Subcutaneous adipose tissue (tissue), 4 donors: ENCODE data around the gene PTPRD. TPM values are rescaled to one million over a fixed set of nuclear protein-coding genes. Genes with fewer than 3 reads are reported as not detected.

ENCODE experiments used
- CTCF ChIP-seq: fragments of 450-650 bp; IDR thresholded peaks from one replicate; pipeline ENCODE4 v1.5.1; 2016; ENCODE audit warnings: low read depth, mild to moderate bottlenecking, control low read depth, antibody characterized with exemption, moderate library complexity
- total RNA-seq, 4 donors: library from RNA; depleted of rRNA; stranded (reverse); fragments of >200 nt; gene quantifications; one replicate each; pipeline ENCODE4 v1.1.0, GENCODE V29; 2016

Gene PTPRD
- total RNA-seq, 4 donors from 2014 or later, result 5.1 to 17.3 (median 12.1) TPM

GRCh38 chr9:9054354-9054992, 1558.3 kb downstream of the PTPRD start:
- no peak for TF ChIP-seq CTCF

- no peak for TF ChIP-seq CTCF
Measured at GRCh38 chr9:9045572-9045971, 1567.2 kb downstream of the PTPRD start.

- no peak for TF ChIP-seq CTCF
Measured at GRCh38 chr9:9045072-9045471, 1567.7 kb downstream of the PTPRD start.

GRCh38 chr9:9041756-9042155, 1571.0 kb downstream of the PTPRD start:
- no peak for TF ChIP-seq CTCF

GRCh38 chr9:9033022-9033421, 1579.8 kb downstream of the PTPRD start:
- TF ChIP-seq CTCF, result no peak

DNA sequence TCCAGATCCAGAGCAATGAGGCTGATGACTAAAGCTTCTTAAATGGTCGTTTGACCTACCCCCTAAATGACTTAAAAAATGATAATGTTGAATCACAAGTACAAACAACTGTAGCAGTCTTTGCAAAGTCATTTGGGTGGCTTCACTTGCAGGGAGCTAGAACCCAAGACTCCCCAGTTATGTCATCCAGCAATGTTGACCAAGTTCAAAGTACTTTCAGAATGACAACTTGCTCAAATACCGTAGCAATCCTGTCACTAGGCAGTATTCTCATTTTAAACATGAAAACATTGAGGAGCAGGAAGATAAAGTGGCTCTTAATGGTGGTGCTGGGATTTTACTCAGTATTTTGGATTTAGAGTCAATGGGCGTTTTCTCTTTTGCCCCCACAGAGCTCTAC, 1596.2 kb downstream of the PTPRD start:
- no peak for TF ChIP-seq CTCF

DNA sequence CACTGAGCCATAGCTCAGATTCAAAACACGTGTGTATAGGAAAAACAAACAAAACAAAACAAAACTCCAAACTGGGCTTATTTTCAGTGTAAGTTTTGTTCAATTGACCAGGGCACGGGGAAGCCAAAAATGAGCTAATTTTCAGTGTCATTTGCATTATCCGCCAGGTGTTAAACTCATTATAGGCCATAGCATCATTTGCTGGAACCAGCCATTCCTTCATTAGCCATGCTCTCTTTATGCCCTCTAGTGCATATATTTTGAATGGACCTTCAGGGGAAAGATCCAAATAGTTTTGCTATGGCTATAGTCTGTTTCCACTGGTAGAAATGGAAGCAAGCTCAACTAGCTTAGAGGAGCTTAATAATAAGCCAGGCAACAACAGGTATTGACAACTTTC, 1608.0 kb downstream of the PTPRD start:
- TF ChIP-seq CTCF, result no peak
